GM19438 (cell line): Measurements from ENCODE around the gene CYS1.
"Not testable (repeated sequence)": the region's sequence is repeated elsewhere in the genome, so short reads cannot be mapped to it uniquely, and the experiment has no call there.

ENCODE experiments used
- ATAC-seq: cut with Tn5 transposase; IDR thresholded peaks from one replicate; pipeline ENCODE4 v1.9.1; 2021; ENCODE audit warnings: low read depth; ENCODE audit not compliant: unreplicated experiment

Gene CYS1

GRCh38 chr2:10033251-10034006, 46.8 kb downstream of the CYS1 start:
- ATAC-seq, result no peak

GRCh38 chr2:10032746-10033105, 47.5 kb downstream of the CYS1 start:
- no peak for ATAC-seq

- no peak for ATAC-seq
Measured at GRCh38 chr2:10031886-10032745, 48.1 kb downstream of the CYS1 start.

DNA sequence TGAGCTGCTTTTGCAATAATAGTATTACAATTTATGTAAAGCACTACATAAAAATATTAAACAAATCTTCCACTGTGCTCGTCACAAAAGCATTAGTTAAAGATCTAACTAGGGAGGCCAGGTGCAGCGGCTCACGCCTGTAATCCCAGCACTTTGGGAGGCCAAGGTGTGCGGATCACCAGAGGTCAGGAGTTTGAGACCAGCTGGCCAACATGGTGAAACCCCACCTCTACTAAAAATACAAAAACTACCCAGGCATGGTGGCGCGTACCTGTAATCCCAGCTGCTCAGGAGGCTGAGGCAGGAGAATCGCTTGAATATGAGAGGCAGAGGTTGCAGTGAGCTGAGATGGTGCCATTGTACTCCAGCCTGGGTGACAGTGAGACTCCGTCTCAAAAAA, 49.4 kb downstream of the CYS1 start:
- not testable (repeated sequence) for ATAC-seq

- no peak for ATAC-seq
Measured at GRCh38 chr2:10030311-10030736, 49.9 kb downstream of the CYS1 start.

- no peak for ATAC-seq
Measured at GRCh38 chr2:10029875-10030223, 50.4 kb downstream of the CYS1 start.

DNA sequence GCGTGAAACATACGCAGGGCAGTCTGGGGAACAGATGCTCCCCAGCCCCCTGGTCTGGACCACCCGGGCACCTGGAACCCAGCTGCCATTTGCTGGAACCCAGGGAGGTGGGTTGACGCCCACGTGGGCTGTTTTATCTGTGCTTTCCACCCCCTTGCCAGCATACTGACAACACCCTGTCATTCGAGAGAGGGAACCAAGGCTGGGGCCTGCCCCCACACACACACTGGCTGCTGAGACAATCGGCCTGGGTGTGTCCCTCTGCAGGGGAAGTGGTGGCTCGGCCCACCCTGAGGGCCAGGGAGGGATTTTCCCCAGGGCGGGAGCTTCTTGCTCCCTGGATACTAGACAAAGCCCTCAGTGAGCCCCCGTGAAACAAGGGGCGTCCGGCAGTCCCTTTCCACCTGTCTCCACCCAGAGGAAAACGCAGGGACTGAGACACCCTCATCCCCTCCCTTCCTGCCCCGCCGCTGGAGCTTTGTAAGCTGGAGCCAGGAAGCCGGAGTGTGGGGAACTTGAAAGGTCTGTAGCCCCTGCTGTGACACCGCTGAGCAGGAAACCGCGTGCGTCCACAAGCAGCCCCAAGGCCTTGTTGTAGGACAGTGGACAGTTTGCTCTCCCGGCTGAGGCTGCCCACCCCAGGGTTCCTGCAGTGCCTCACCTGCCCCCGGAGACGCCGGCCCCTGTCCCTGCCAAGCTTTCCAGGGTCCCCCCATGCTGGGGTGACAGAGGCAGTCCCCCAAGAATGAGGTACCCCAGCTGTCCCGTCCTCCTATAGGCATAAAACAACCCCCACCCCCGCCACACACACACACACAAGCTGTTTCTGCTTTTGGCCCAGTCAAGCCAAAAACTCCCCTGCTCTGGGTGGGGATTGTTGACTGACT, 51.0 kb downstream of the CYS1 start:
- peak; percentile 79 for ATAC-seq

DNA sequence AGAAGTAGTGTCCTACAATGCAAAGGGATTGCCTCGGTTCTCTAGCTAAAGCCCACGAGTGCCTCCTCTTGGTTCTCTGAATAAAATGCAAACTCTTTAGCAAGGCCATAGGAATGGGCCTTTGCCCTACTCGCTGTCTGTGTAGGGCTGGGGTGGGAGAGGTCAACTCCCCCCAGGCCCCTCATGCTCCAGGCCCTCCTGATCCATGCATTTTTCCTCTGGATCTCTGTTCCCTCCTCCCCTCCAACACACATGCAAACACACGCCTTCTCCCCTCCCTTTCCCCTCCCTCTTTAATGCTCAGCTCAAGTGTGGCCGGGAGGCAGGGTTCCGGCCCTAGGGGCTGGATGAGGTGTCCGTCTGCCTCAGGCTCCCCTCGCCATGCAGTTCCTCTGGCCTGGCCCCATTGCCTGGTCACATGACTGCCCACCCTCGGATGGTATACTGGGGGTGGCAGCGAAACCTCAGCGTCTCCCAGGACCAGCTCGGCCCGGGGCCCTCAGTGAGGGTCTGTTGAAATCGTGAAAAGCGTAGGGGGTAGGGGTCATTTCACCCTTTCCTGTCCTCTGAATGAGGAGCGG, 51.7 kb downstream of the CYS1 start:
- ATAC-seq, result no peak

GRCh38 chr2:10027660-10028330, 52.4 kb downstream of the CYS1 start:
- no peak for ATAC-seq

GRCh38 chr2:10026940-10027569, 53.2 kb downstream of the CYS1 start:
- ATAC-seq, result no peak

GRCh38 chr2:10022966-10023662, 57.1 kb downstream of the CYS1 start:
- no peak for ATAC-seq

DNA sequence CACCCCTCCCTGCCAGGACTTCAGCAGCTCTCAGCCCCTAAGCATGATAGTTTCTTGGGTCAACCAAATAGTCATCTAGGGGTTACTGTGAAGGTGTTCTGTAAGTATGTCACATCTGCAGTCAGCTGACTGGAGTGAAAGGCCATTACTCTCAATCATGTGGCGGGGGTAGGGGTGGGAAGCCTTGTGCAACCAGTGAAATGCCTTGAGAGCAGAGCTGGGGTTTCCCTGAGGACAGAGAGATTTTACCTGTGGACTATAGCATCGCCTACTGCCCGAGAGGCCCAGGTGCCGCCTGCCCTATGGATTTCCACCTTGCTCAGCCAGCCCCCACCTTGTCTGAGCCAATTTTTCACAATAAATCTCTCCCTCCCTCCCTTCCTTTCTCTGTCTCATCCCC, 57.8 kb downstream of the CYS1 start:
- ATAC-seq, result no peak

DNA sequence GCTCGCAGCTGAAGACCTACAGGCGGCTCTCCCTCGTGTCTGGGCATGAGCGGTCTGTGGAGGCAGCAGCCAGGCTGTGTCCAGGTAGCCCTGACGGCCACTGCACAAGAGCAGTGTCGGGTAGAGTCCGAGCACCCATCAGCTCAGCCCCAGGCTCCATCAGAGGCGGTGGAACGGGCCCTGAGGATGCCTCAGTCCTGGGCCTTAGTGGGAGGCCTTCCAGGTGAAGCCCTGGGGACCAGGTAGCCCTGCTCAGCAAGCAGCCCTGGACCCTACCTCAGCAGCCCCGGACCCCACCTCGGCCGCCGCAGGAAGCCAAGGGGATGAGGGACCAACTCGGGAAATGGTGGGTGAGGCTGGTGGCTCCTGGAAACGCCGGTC, 58.2 kb downstream of the CYS1 start:
- ATAC-seq, result no peak

- ATAC-seq, result no peak
Measured at GRCh38 chr2:10019602-10020400, 60.4 kb downstream of the CYS1 start.

- ATAC-seq, result no peak
Measured at GRCh38 chr2:10019174-10019573, 61.0 kb downstream of the CYS1 start.

- no peak for ATAC-seq
Measured at GRCh38 chr2:10017313-10017941, 62.8 kb downstream of the CYS1 start.

DNA sequence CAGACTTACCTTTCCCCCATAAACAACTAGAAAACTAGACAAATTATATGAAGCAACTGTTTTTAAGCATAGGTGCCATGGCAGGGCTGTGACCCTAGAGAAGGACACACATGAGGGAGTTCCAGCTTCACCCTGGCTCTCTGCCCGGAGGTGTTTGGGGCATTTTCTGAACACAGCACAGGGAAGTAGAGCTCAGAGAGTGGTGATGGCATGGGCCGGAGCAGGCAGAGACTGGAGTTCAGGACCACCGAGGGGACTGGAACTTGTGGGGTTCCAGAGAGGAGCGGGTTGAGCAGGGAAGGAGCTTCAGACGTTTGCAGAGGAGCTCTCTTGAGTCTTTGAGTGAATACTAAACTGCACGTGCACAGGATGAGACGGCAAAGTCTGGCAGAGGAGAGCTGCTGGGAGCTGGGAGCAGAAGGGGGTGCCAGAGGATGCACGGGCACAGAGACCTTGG, 63.4 kb downstream of the CYS1 start:
- ATAC-seq, result no peak
